Right cardiac atrium (tissue), 5 donors: ENCODE measurements around the gene APOD. TPM values are rescaled to one million over a fixed set of nuclear protein-coding genes. Genes with fewer than 3 reads are reported as not detected.
"Not testable (repeated sequence)": the region's sequence is repeated elsewhere in the genome, so short reads cannot be mapped to it uniquely, and the experiment has no call there.

ENCODE experiments used
- ATAC-seq, 2 donors: fragments of 200-7000 bp; cut with Tn5 transposase; one replicate each; pipeline versions ENCODE4 v1.8.0 to v1.9.1; 2020; ENCODE audit warnings: moderate library complexity in 2 of 2, mild to moderate bottlenecking in 1 of 2
- DNase-seq, 3 donors: peaks; one replicate each; pipeline ENCODE4 v3.0.0-alpha.2; 2020
- H3K27ac ChIP-seq: one replicate; pipeline ENCODE4 v1.5.1; 2013; ENCODE audit warnings: mild to moderate bottlenecking, low read length, control low read depth, moderate library complexity
- H3K27me3 ChIP-seq: one replicate; pipeline ENCODE4 v1.6.1; 2013; ENCODE audit not compliant: control insufficient read depth, insufficient read depth
- H3K4me1 ChIP-seq: one replicate; pipeline ENCODE4 v1.6.1; 2013; ENCODE audit warnings: low read length; ENCODE audit not compliant: control insufficient read depth, insufficient read depth
- H3K4me3 ChIP-seq: one replicate; pipeline ENCODE4 v1.5.1; 2013; ENCODE audit warnings: low read length, control low read depth
- H3K9me3 ChIP-seq: one replicate; pipeline ENCODE4 v1.6.1; 2013; ENCODE audit warnings: low read length; ENCODE audit not compliant: control insufficient read depth
- WGBS: extraction: QIAGEN DNeasy Blood & Tissue Kit; methylation state at CpG from one replicate; pipeline ENCODE4 v1.1.7; 2013; 5-methylcytosine and 5-hydroxymethylcytosine counted together
- intact Hi-C, 4 donors: fragments of 100-400 bp; cut with DNase I; formaldehyde crosslinking; loops; one replicate each; pipeline versions ENCODE4 v1.11.0 to v1.14.0; 2022 to 2023
- long read RNA-seq, 4 donors: library from polyadenylated mRNA; unstranded; transcript quantifications; one replicate each; pipeline ENCODE4 v2.0.0, GENCODE V29; 2020 to 2021
- polyA plus RNA-seq: library from polyadenylated mRNA; stranded (reverse); fragments of 200-250 nt; gene quantifications from one replicate; pipeline ENCODE4 v1.2.3, GENCODE V29; 2013
- total RNA-seq, 4 donors: library from RNA; stranded (reverse); fragmentation: NEBNext Ultra II Directional; extraction: Animal tissue kit (Norgen Biotek cat#: 25700); gene quantifications; one replicate each; pipeline ENCODE4 v1.2.1, GENCODE V29; 2021
- donor health status: healthy with polysubstance abuse.
- donor health status: DM: no; HTN: yes; CAD: no.
- donor health status: DM: no; HTN: no; CAD: no.
- donor health status: DM: no; HTN: yes; CAD: no; lungs with severe emphysema.
- donor health status: DM: yes; HTN: yes; CAD: no.

APOD gene
- total RNA-seq: 10 to 100 TPM; 31.8 to 45.9 (median 40.8) TPM
- 174 TPM for polyA plus RNA-seq
- long read RNA-seq, donor 1, transcript APOD-201 (5 exons, 1,130 nt): major isoform, 16 of 17 reads
- long read RNA-seq, donor 1, partial matches to known transcripts: 0 of 17 reads
- long read RNA-seq, donor 1, other reads (novel, unspliced or antisense): 1 of 17 reads
- long read RNA-seq, donor 2, transcript APOD-201 (5 exons, 1,130 nt): major isoform, 17 of 17 reads
- long read RNA-seq, donor 2, partial matches to known transcripts: 0 of 17 reads
- long read RNA-seq, donor 2, other reads (novel, unspliced or antisense): 0 of 17 reads
- long read RNA-seq, donor 3, transcript APOD-201 (5 exons, 1,130 nt): major isoform, 8 of 9 reads
- long read RNA-seq, donor 3, partial matches to known transcripts: 0 of 9 reads
- long read RNA-seq, donor 3, other reads (novel, unspliced or antisense): 1 of 9 reads
- long read RNA-seq, donor 4, transcript APOD-201 (5 exons, 1,130 nt): major isoform, 8 of 8 reads
- long read RNA-seq, donor 4, partial matches to known transcripts: 0 of 8 reads
- long read RNA-seq, donor 4, other reads (novel, unspliced or antisense): 0 of 8 reads

DNA sequence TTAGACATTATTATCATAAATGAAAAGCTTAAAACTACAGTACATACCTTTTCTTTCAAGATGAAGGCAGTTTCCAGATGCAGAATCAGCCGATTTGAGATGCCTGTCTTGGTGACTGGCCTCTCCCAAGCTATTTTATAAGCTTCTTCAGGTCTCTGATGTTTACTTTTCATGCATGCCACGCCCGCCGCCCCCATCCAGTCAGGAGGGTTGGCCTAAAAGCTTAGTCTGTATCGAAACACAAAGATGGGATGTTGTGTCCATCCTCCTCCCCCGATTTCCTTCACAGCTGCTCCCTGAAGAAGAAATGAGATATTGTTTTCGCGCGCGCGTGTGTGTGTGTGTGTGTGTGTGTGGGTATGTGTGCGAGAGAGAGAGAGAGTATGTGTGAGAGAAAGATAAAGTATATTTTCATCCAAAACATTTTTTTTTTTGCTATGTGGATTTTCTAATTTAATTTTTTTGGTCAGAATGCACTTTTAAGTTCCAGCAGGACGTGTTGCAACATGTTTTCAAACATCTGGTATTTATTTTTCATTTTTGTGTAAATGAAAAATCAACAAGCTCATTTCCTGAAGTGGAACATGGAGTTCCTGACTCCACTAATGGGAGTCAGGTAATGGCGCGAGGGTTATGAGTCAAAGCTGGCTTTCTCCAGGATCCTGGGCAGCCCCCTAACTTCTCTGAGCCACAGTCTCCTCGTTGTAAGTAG, at the start of gene APOD:
Gene APOD, minus strand, starts transcription at position 110 of the 712 bp plus-strand sequence. CDS start 4,479 bp downstream, outside the sequence.
- Histone ChIP-seq H3K4me1 (peaks cover 4% of the 10 kb centered on the region), H3K27ac (peak within 1 kb of the TSS; percentile 48), H3K4me3 (peak within 1 kb of the TSS; percentile 4), H3K9me3 (no peaks in the 10 kb centered on the region), H3K27me3 (no peaks in the 10 kb centered on the region)
- ATAC-seq: peak; percentile 39 to 69
- peak in 1 of 3 donors; percentile 83 for DNase-seq
- 28% methylated on average over 16 of the region's 16 CpGs for WGBS
- intact Hi-C loops: no loop called here

DNA sequence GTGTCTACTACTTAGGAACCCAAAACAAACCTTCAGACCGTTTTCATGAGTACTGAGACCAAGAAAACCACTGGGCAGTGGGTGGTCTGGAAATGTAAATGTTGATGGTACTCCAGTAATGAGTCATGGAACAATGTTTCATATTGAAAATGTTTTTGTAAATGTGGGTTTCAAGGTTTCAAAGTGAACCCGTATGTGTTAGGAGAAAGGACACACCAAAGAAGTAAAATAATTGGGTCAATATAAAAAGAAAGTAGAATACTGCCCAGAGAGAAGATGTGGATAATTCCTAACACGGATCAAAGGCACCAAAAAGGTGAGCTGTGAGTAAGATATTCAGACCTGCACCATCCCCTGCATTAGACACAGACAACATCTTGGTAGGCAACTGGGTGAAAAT, 49.6 kb upstream of the APOD start:
- DNase-seq, H3K9me3 ChIP-seq, intact Hi-C loops, H3K4me1 ChIP-seq, ATAC-seq, H3K27ac ChIP-seq, H3K4me3 ChIP-seq, H3K27me3 ChIP-seq: not testable (repeated sequence)
- WGBS: 74% methylated on average over 2 of the region's 3 CpGs

DNA sequence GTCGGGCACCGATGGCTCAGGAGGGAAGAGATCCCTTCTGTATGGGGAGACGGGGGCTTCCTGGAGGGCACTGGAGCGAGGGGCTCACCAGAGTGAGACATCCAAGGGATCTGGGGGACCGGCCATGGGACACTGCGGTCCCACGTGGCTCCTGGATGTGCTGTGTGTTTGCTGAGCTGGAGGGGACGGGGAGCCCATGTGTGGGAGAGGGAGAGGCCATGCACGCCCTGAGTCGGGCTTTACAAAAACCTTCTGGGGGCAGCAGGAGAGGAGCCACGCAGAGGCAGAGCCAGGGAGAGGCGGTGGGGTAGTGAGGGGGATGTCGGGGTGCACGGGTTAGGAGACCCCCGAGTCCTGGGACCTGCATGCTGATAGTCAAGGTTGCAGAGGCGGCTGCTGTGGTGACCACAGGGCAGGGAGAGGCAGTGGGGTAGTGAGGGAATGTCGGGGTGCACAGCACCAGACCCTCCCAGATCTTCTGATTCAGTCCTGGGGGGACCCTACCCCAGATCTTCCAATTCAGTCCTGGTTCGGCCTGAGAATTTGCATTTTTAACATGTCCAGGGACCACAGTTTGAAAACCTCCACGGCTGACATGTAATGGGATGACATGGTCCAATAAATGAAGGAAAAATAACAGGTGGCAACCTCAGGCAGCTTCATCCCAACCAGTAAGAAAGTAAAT, 48.9 kb upstream of the APOD start:
- intact Hi-C loops, DNase-seq, H3K9me3 ChIP-seq, H3K4me3 ChIP-seq, H3K4me1 ChIP-seq, H3K27ac ChIP-seq, ATAC-seq, H3K27me3 ChIP-seq: not testable (repeated sequence)
- WGBS: 90% methylated on average over 19 of the region's 19 CpGs

DNA sequence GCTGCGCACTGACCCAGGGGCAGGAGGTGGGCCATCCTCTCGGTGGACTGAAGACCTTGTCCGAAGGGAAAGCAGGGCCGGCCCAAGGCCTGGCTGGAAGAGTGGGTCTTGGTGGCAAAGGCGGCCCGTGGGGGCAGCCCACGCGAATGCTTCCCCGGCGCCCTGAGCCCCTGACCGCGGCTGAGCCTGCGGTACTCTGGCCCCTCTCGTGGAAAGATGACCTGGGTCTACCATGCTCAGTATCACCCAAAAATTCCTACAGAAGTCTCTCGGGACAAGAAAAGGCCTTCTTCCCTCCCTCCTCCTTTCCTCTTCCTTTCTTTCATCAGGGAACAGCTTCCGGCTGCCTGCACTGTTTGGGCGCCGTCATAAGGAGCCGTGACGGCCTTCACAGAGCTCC, 48.3 kb upstream of the APOD start:
- WGBS: 90% methylated on average over 18 of the region's 20 CpGs

DNA sequence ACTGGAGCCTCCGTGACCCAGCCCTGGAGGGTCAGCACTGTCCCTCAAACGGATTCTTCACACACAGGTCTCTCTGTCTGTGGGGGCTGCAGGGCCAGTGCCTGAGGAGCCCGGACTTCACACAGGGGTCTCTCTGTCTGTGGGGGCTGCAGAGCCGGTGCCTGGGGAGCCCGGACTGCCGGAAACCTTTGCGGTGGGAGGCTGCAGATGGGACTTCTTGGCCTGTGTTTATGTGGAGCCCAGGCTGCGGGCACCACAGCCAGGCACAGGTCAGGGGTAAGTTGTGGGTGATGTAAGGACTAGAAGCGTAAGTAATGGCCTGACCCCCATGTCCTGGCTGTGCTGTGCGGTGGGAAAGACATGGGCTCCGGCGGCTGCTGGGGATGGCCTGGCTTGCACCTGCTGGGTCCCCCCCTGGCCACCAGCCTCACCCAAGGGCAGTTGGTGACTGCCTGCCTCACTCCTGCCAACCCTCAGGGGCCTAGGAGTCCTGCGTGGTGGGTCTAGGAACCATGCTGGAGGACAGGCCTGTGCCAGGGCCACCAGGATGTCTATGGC, 47.3 kb upstream of the APOD start:
- ATAC-seq, H3K27ac ChIP-seq, H3K27me3 ChIP-seq, DNase-seq, intact Hi-C loops, H3K4me1 ChIP-seq, H3K9me3 ChIP-seq, H3K4me3 ChIP-seq: not testable (repeated sequence)
- 95% methylated on average over 10 of the region's 13 CpGs for WGBS

More for the DNA sequence above, 48.3 kb upstream of the APOD start:
- intact Hi-C loops, H3K27me3 ChIP-seq, DNase-seq, H3K4me3 ChIP-seq, H3K9me3 ChIP-seq, H3K27ac ChIP-seq, H3K4me1 ChIP-seq, ATAC-seq: not testable (repeated sequence)

DNA sequence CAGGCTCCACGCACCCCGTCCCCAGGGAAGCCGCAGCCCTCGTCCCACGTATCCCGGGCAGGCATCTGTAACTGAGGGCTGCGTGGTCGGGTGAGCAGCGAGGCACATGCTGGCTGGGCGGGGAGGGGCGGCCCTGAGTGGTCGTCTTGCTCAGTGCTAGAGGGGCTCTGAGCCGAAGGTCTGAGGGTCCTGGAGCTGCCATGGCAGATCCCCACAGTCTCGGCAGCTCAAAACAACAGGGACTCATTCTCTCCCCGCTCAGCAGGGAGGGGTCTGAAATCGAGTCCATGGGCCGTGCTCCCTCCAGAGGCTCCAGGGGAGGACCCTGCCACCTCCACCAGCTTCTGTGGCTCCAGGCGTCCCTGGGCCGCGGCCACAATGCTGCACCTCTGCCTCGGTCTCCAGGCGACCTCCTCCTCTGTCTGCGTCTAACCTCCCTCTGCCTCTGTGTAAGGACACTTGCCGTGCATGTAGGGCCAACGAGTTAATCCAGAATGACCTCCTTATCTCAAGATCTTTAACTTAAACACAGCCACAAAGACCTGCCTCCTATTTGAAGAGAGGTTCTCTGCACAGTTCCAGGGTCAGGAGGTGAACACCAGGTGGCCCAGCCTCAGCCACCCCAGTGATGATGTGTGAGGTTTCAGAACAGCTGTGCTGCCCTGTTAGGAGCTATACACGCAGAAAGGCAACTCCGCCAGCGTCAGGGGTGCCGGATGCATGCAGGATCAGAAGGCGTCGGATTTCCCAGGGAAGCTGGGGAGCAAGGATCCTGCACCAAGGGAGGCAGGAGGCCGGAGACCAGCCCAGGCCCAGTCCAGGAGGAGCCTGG, 46.6 kb upstream of the APOD start:
- ATAC-seq, intact Hi-C loops, H3K4me3 ChIP-seq, DNase-seq, H3K27me3 ChIP-seq, H3K27ac ChIP-seq, H3K9me3 ChIP-seq, H3K4me1 ChIP-seq: not testable (repeated sequence)
- WGBS: 82% methylated on average over 25 of the region's 32 CpGs

DNA sequence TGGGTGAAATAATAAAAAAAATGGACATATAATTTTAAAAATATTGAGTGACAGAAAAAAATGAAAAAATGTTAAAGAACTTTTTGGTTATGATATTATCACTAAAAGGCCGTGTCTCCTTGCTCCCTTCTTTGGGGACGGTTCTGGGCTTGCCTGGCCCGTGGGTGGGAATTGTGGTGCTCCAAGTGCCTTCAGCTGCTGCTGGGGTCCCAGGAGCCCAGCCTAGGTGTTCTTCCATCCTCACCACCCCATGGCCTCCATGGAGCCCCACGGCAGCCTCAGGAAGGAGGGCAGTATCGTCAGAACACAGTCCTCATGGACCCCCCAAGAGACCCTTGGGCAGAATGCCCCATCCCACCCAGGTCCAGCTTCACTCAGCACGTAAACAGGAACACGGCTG, 45.9 kb upstream of the APOD start:
- H3K4me3 ChIP-seq, H3K9me3 ChIP-seq, H3K27ac ChIP-seq, intact Hi-C loops, H3K4me1 ChIP-seq, H3K27me3 ChIP-seq, DNase-seq, ATAC-seq: not testable (repeated sequence)
- WGBS: 87% methylated on average over 5 of the region's 7 CpGs

DNA sequence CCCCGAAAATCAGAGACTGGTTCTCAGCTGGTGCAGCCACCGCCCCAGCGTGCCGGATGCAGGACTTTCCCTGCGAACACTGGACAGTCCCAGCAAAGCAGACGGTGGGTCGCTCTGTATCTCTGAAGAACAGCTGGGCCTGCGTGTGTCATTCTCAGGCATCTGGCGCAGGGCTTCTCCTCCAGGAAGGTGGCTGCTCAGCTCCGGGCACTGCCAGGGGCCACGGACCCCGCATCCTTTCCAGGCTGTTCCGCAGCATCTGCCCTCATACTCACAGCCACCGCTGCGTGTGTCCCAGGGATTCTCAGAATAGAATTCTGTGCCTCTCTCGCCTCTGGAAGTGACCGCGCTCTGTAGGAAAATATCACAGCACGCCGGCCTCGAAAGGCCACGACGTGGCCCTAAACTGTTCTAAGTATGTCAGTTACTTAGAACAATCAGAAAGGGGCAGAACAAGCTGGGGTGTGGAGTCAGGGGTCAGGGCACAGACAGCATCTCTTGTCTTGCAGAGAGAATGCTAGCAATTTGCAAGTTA, 44.7 kb upstream of the APOD start:
- H3K4me1 ChIP-seq, intact Hi-C loops, H3K4me3 ChIP-seq, H3K9me3 ChIP-seq, H3K27me3 ChIP-seq, DNase-seq, ATAC-seq, H3K27ac ChIP-seq: not testable (repeated sequence)
- 85% methylated on average over 23 of the region's 23 CpGs for WGBS

DNA sequence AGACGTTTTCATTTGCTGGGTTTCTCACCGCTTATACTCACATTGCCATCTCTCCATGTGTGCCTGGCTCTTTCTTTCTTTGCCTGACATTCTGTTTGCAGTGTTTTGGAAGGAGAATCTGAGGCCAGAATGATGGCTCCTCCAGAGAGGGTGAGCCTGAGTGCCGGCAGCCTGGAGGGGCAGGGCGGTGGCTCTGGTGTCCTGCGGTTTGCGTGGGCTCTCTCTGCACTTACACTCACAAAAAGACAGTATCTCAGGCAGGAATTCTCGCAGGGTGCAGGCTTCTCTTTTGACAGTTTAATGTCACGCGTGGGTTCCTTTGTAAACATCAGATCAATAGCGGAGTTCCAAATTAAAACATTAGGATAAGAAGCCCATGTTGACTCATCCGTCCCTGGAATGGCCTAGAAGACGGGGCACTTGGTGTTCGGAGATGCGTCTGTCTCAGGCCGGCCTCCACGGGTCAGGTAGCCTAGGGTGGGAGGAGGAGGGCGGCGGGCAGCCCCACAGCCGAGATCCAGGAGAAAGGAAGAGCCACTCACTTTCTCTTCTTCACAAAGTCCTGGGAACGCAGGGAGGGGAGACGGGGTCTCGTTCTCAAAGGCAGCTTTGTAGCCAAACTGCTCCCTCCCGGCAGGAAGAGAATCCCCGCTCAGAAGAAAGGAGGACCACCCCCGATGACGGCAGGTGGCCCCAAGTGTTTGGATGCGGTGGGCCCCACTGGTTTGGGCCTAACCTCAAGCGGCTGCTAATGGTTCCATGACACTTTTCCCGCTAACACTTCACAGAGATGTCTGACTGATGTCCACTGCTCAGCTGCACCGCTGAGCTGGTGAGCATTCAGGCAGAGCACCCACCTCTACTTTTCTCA, 44.0 kb upstream of the APOD start:
- H3K4me3 ChIP-seq, H3K27ac ChIP-seq, H3K9me3 ChIP-seq, ATAC-seq, H3K27me3 ChIP-seq, DNase-seq, H3K4me1 ChIP-seq, intact Hi-C loops: not testable (repeated sequence)
- 70% methylated on average over 28 of the region's 30 CpGs for WGBS
